HG02623 (cell line): ENCODE measurements around the gene SPEG.
"Not testable (repeated sequence)": the region's sequence is repeated elsewhere in the genome, so short reads cannot be mapped to it uniquely, and the experiment has no call there.

Source experiments
- ATAC-seq: cut with Tn5 transposase; IDR thresholded peaks from one replicate; pipeline ENCODE4 v1.9.1; 2021; ENCODE audit warnings: moderate library complexity; ENCODE audit not compliant: unreplicated experiment

SPEG gene

DNA sequence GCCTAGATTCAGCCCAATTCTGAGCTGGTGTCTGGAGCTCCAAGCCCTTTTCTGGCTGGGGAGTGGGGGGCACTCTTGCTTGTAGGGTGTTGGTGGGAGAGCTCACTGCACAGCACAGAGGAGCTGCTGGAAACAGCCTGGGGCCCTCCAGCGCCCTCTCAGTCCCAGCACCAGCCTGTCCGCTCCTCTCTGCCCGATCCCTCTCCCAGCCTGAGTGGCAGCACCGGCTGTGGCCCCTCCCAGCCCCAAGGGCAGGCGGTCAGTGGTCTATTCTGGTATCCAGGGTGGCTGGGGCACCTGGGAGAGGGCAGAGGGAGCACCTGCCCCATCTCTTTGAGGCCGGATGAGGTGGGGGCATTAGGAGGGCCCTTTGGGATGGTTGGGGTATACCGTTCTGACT, 29.7 kb upstream of the SPEG start:
- ATAC-seq: no peak

DNA sequence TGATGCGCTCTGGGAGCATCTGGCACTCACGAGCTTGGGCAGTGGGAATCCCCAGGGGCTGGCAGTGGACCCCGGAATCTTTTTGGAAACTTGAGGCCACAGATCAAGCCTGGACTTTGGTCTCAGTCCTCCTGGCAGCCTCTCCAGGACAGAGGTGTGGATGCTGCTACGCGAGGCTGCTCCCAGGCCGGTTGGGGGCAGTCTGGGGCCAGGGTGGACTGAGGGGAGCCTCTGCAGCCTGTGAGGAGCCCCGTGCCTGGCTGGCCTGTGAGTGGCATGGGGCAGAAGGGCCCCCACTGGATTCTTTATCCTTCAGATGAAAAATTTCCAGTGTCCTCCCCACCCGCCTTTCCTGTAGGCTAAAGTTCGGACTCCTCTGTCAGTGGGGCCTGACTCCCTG, 29.2 kb upstream of the SPEG start:
- no peak for ATAC-seq

DNA sequence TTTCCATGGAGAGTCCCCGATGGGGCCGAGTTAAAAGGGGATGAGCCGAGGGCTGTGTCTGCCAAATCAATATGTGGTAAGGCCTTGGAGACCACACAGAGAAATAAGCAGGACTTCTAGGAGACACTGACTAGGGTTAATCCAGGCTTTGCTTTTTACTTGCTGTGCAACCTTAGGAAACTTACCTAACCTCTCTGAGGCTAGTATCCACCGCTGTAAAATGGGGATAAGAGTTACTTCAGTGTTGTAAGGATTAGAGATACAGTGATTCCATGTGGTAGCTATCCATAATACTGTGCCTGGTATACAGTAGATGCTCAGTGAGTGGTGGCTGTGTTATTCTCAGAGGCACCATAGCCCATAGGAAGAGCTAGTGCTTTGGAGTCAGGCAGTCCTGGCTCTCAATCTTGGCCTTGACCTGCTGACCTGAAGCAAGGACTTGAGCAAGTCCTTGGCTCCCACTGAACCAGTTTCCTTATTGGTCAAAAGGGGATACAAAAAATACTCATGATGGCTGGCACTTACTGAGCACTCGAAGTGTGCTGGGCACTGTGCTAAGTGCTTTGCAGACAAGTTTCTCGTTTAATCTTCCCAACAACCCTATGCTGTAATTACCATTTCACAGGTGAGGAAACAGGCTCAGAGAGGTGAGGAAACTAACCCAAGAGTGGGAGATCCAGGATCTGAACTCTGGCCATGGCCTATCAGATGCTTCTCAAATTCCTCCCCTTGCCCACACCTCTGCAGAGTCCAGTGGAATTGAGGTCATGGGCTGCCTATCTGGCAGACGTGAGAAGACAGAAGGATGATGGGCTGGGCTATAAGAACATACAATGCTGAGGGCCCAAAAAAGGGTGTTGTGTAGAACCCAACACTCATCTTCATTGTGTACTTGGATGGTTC, 28.4 kb upstream of the SPEG start:
- no peak for ATAC-seq

DNA sequence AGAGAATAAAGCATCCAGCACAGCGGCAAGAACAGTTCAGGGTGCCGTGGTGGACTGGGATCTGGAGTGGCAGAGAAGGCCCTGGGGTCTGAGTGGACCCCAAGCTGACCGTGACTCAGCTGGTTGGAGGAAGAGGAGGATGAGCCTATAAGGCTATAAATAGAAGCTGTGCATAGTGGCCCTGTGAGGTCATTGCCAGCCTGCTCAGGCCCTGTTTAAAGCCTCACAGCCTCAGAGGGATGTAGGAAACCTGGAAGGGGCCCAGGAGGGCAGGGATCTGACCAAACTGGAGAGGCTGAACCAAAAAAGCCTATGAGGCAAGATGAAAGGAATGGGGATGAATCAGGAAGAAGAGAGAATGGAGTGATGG, 27.8 kb upstream of the SPEG start:
- no peak for ATAC-seq

DNA sequence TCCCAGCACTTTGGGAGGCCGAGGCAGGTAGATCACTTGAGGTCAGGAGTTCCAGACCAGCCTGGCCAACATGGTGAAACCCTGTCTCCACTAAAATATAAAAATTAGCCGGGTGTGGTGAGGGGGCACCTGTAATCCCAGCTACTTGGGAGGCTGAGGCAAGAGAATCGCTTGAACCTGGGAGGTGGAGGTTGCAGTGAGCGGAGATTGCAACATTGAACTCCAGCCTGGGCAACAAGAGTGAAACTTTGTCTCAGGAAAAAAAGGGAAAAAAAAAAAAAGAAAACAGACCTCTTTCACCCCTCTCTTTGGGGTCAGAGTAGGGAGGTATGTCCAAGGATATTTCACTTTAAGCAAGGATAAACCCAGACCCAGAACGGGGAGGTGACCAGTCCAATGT, 27.3 kb upstream of the SPEG start:
- ATAC-seq: not testable (repeated sequence)

DNA sequence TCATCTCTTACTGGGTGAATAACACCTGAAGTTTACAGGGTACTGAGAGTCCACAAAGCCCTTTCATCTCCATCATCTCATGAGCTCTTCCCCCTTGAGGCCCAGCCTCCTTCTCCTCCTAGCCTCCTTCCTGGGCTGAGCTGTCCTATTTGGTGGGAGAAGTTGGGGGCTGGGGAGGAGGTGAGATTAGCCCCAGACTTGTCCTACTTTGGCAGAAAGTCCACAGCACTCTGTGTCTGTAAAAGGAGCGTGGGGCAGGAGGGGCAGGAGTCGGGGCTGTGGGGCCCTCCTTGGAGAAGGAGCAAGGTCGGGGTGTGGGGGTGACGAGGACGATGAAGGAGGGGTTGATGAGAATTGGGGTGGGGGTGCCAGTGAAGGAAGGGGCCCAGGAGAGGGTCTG, 26.4 kb upstream of the SPEG start:
- no peak for ATAC-seq

DNA sequence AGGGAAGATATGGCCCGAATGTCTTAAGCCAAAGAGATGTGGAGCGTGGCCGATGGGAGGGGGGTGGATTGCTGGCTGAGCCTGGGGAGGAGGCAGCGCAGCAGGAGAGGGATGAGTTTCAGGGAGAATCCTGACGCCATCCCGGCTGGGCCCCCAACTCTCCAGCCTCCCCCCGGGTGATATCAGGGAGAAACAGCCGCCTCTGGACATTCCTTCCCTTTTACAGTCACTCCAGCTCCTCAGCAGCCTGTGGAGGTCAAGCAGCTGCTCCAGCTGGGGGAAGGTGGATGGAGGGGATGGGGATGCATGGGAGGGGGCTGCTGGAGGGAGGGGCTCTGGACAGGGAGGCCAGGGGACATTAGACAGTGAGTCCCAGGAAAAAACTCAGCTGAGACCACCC, 26.0 kb upstream of the SPEG start:
- no peak for ATAC-seq

DNA sequence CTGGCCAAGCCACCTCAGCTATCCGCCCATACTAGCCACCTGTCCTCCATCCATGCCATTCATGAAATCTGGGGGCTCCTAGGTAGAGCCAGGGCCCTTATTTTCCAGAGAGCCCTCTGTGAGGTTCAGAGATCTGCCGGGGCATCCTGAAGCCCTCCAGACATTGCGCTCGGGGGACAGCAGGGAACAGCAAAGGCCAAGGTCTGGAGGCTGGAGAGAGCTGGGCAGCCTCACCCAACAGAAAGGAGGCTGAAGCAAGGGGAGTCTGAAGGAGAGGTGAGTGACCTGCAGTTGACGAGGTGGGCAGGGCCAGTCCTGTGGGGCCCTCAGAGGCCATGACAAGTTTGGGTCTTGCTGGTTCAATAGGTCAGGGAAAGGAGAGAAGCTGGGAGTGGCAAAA, 25.0 kb upstream of the SPEG start:
- no peak for ATAC-seq

DNA sequence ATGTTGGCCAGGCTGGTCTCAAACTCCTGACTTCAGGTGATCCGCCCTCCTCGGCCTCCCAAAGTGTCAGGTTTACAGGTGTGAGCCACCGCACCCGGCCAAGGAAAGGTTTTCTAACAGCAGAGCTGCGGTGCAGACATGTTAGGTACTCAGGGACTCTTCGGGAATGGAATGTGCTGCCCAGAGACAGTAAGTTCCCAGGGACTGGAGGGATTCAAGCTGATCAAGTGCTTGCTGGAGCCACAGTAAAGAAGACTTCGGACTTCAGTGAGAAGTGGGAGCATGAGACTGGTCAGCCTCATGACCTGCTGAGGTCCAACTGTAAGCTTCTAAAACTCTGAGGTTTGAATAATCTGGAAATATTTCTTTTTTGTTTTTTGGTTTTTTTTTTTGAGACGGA, 24.3 kb upstream of the SPEG start:
- ATAC-seq: no peak

DNA sequence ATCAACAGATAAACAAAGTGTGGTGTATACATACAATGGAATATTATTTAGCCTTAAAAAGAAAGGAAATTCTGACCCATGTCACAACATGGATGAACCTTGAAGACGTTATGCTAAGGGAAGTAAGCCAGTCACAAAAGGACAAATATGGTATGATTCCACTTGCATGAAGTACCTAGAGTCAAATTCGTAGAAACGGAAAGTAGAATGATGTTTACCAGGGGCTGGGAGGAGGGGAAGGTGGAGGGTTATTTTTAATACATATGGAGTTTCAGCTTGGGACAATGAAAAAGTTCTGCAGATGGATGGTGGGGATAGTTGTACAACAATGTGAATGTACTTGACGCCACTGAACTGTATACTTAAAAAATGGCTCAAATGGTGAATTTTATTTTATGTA, 19.8 kb upstream of the SPEG start:
- ATAC-seq: no peak

DNA sequence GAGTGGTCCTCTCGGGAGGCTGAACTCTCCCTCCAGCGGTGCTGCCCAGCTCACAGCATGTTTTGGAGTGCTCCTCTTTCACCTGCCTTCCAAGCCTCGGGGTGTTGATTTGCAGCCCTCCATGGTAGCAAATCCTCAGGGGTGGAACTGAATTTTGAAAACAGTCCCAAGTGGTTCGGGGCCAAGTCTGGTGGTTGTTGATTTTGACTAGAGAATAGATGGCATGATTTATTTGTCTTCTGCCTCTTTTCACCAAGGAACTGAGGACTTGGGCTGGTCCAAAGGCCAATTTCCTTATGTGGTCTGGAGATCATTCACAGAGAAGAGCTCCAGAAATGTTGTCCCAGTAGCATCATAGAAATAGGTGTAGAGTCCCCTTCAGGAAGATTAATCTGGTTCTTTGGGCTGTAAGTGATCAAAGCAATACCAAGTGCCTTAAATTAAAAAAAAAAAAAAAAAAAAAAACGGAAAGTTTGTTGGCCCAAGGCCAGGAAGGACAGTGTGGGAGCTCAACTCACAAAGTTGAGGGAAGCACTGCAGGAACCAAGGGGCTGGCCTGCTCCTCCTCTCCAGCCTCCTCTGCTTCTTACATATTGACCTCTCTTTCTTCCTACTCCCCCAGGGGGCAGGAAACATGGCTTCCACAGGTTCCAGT, 18.9 kb upstream of the SPEG start:
- no peak for ATAC-seq

DNA sequence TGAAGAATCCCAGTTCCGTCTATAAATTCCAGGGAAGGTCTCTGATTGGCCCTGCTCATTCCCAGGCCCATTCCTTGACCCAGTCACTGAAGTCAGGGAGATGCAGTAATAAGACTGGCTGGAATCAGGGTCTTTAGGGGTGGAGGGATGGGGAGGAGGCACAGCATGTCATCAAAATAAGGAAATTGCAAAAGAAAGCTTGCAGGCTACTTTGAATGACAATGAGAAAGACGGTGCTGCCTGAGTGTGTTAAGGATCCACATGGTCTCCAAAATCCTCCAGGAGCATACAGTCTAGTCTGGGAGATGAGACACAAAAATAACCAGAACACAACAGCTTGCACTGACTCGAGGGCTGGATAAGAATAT, 18.4 kb upstream of the SPEG start:
- ATAC-seq: no peak

DNA sequence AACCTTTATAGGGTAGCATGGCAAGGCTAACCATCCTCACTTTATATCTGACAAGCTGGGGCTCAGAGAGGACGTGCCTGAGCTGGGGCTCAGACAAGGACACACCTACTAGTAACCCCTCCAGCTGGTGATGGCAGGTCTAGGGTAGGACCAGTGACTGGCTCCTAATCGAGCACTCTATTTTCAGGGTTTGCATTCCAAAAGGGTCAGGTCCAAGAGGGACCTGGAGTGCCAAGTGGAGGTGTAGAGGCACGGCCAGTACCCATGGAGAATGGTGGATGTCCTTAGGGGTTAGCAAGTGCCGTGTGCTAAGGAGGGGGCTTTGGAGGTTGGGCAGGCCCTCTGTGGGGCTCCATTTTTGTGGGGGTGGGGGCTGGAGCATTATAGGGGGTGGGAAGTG, 17.7 kb upstream of the SPEG start:
- ATAC-seq: no peak

DNA sequence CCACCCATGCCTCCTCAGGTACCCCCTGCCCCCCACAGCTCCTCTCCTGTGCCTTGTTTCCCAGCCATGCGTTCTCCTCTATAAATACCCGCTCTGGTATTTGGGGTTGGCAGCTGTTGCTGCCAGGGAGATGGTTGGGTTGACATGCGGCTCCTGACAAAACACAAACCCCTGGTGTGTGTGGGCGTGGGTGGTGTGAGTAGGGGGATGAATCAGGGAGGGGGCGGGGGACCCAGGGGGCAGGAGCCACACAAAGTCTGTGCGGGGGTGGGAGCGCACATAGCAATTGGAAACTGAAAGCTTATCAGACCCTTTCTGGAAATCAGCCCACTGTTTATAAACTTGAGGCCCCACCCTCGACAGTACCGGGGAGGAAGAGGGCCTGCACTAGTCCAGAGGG, 17.3 kb upstream of the SPEG start:
- ATAC-seq: no peak

DNA sequence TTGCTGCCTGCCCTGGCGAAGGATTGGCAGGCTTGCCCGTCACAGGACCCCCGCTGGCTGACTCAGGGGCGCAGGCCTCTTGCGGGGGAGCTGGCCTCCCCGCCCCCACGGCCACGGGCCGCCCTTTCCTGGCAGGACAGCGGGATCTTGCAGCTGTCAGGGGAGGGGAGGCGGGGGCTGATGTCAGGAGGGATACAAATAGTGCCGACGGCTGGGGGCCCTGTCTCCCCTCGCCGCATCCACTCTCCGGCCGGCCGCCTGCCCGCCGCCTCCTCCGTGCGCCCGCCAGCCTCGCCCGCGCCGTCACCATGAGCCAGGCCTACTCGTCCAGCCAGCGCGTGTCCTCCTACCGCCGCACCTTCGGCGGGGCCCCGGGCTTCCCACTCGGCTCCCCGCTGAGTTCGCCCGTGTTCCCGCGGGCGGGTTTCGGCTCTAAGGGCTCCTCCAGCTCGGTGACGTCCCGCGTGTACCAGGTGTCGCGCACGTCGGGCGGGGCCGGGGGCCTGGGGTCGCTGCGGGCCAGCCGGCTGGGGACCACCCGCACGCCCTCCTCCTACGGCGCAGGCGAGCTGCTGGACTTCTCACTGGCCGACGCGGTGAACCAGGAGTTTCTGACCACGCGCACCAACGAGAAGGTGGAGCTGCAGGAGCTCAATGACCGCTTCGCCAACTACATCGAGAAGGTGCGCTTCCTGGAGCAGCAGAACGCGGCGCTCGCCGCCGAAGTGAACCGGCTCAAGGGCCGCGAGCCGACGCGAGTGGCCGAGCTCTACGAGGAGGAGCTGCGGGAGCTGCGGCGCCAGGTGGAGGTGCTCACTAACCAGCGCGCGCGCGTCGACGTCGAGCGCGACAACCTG, 16.3 kb upstream of the SPEG start, which contains the start of gene DES:
Gene DES (plus strand): TSS at position 223 of the 857 bp plus-strand sequence. CDS start 86 bp downstream, at position 309.
- no peak for ATAC-seq

DNA sequence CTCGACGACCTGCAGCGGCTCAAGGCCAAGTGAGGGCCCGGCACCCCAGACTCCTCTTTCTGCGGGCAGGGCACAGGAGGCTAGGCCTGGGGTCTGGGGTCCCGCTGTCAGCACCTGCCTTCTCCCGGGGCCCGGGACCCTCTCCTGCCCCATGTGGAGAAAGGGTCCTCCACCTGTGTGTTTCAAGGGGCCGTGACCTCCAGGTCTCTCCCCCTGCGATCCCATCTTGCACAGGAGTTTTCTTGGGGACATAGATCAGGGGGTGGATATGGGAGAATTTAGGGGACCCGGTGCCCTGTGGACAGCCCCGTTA, 15.7 kb upstream of the SPEG start:
- no peak for ATAC-seq

DNA sequence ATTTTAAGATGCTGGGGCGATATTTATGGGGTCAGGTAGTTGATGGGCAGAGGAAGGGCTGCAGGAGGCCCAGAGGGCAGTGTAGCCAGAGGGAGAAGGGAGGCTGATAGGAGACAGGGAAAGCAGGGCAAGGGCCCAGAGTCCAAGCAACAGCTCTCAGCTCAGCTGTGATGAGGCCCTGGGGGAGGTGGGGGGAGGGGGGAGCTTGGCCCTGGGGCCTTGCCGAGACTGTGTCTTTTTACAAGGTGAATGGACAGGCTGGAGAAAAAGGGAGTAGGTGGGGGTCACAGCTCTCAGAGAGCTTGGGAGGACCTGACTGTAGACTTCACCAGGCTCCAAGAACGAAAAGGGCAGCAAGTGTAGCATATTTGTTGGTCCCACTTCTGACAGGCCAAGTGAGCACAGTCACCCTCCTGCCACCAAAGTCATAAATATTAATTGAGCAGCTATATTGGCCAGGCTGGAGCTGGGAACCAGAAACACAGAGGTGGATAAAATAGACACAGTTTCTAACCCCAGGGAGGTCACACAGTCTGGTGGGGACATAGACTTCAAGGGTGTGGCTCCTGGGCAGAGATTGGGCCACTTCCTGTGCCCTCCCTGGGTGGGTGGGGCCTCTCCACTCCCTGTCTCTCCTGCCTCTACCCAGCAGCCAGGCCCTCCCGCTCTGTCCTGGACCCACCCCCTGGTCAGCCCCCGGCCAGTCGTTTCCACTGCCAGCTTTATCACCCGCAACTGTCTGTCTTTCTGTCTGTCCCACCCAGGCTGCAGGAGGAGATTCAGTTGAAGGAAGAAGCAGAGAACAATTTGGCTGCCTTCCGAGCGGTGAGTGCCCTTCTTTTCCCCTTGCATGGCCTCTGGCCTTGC, 15.1 kb upstream of the SPEG start:
- no peak for ATAC-seq

DNA sequence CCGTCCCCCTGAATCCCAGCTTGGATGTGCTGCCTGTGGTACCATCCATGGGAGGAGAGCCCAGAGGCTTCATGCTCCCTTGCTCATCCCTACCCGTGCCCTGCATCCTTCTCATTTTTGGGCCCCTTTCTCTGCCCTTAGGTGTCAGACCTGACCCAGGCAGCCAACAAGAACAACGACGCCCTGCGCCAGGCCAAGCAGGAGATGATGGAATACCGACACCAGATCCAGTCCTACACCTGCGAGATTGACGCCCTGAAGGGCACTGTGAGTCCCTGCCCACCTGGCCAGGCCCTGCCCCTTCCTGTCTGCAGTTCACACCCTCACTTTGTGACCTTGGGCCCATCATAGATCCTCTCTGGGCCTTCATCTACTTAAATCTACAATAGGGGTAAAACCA, 14.0 kb upstream of the SPEG start:
- no peak for ATAC-seq

DNA sequence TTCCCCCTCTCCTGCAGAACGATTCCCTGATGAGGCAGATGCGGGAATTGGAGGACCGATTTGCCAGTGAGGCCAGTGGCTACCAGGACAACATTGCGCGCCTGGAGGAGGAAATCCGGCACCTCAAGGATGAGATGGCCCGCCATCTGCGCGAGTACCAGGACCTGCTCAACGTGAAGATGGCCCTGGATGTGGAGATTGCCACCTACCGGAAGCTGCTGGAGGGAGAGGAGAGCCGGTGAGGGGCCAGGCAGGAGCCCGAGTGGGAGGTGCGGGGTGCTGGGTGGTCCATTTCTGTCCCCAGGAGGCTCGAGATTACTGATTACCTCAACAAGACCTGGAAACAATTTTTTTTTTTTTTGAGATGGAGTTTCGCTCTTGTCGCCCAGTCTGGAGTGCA, 13.3 kb upstream of the SPEG start:
- ATAC-seq: no peak

DNA sequence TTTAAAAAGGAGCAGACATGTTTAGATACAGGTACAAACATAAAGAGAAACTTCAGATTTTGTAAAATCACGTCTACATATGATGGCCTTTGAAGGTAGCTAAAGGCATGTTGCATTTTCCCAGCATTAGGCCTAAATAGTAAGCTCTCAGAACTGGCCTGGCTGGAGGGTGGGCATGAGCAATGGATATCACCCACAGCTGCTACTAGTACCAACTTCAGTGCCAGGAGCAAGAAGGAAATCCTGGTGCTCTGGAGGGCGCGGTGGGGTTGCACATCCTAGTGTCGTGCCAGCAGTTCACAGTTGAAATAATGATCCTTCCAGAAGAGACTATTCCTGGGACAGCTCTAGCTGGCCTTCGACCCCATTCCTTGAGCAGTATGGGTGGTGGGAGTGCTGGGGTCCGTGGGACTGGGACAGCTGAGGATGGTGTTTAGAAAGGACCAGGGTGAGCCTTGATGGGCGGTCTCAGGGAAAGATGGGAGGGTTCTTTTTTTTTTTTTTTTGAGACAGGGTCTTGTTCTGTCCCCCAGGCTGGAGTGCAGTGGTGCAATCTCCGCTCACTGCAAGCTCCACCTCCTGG, 11.6 kb upstream of the SPEG start:
- no peak for ATAC-seq
